HCT116 (cell line): ENCODE results near the gene ORC6. TPM values are rescaled to one million over a fixed set of nuclear protein-coding genes. Genes with fewer than 3 reads are reported as not detected.

ENCODE experiments used
- ATAC-seq: fragments of 200-7000 bp; cut with Tn5 transposase; 2 replicates; pipeline ENCODE4 v1.9.1; 2020; ENCODE audit warnings: mild to moderate bottlenecking, moderate library complexity
- BruUV-seq: library from RNA; stranded (reverse); fragments of 400-500 nt; replicated peaks from 2 replicates; lab custom pipeline; 2021; lab: Mats Ljungman, UMichigan
- CTCF ChIA-PET: fragments of 300-600 bp; sonication (Branson Sonifier 250); formaldehyde crosslinking; loops from one replicate; lab custom pipeline; 2021; ENCODE audit warnings: antibody characterized with exemption; lab: Charles Lee
- POLR2A ChIA-PET: fragments of 300-600, 350-600 bp; sonication (Branson Sonifier 250); formaldehyde crosslinking; loops from one replicate; lab custom pipeline; 2021; ENCODE audit warnings: antibody characterized with exemption; lab: Charles Lee
- RAD21 ChIA-PET, 2 experiments: fragments of 300-600 bp; sonication (Branson Sonifier 250); formaldehyde crosslinking; loops; one replicate each; lab custom pipeline; 2023; ENCODE audit warnings: low total read pairs in 2 of 2; ENCODE audit not compliant: uncharacterized antibody in 2 of 2, unreplicated experiment in 2 of 2, low non-redundant PET in 1 of 2; lab: Charles Lee
- DNase-seq: peaks from one replicate; pipeline ENCODE4 v3.0.0-alpha.2; 2010; ENCODE audit warnings: low read depth, low spot score
- H2AFZ ChIP-seq: fragments of 200-600 bp; shearing (Covaris generic), sonication (generic); 2 replicates; pipeline ENCODE4 v1.6.1; 2017; ENCODE audit warnings: low read depth, mixed run types, mixed read lengths, antibody characterized with exemption, low read length; ENCODE audit not compliant: poor library complexity, severe bottlenecking
- H3K27ac ChIP-seq: 2 replicates; pipeline ENCODE4 v1.5.1; 2012; ENCODE audit warnings: low read depth, low read length
- H3K27me3 ChIP-seq: fragments of 200-600 bp; sonication (generic); 2 replicates; pipeline ENCODE4 v1.6.1; 2016; ENCODE audit warnings: mixed run types, low read length, mixed read lengths; ENCODE audit not compliant: insufficient read depth
- H3K36me3 ChIP-seq, 2 experiments: fragments of 200-500 bp in 1 of 2; fragments of 200-600 bp in 1 of 2; sonication (Bioruptor generic) in 1 of 2; sonication (generic) in 1 of 2; 2 replicates each; pipeline versions ENCODE4 v1.5.1 to v1.6.1; 2014 to 2016; ENCODE audit warnings: low read length in 2 of 2, inconsistent platforms in 1 of 2, mixed read lengths in 1 of 2, mixed run types in 1 of 2; ENCODE audit not compliant: insufficient read depth in 2 of 2, control insufficient read depth in 1 of 2
- H3K4me1 ChIP-seq, 2 experiments: fragments of 200-600 bp in 1 of 2; sonication (generic) in 1 of 2; 2 replicates each; pipeline versions ENCODE4 v1.5.1 to v1.6.1; 2012 to 2017; ENCODE audit warnings: low read length in 2 of 2, inconsistent platforms in 1 of 2, mild to moderate bottlenecking in 1 of 2, mixed read lengths in 1 of 2, mixed run types in 1 of 2, moderate library complexity in 1 of 2; ENCODE audit not compliant: insufficient read depth in 2 of 2, control insufficient read depth in 1 of 2
- H3K4me2 ChIP-seq: fragments of 200-600 bp; sonication (generic); 2 replicates; pipeline ENCODE4 v1.6.1; 2017; ENCODE audit warnings: mixed run types, low read length, mixed read lengths
- H3K4me3 ChIP-seq, 2 experiments: fragments of 200-600 bp in 1 of 2; sonication (generic) in 1 of 2; replicated peaks in 1 of 2; 2 replicates each; pipeline ENCODE4 v1.5.1; 2011 to 2016; ENCODE audit warnings: low read length in 2 of 2, control low read depth in 1 of 2, low read depth in 1 of 2, mild to moderate bottlenecking in 1 of 2, mixed read lengths in 1 of 2, mixed run types in 1 of 2
- H3K79me2 ChIP-seq: fragments of 200-600 bp; sonication (generic); 2 replicates; pipeline ENCODE4 v1.6.1; 2017; ENCODE audit warnings: mild to moderate bottlenecking, mixed run types, low read length, moderate library complexity, mixed read lengths; ENCODE audit not compliant: insufficient read depth
- H3K9ac ChIP-seq: fragments of 200-600 bp; sonication (generic); 2 replicates; pipeline ENCODE4 v1.6.1; 2016; ENCODE audit warnings: low read length, mixed read lengths
- H3K9me2 ChIP-seq: fragments of 200-600 bp; sonication (generic), shearing (Covaris generic); 2 replicates; pipeline ENCODE4 v1.6.1; 2017; ENCODE audit warnings: mixed run types, mild to moderate bottlenecking, moderate library complexity; ENCODE audit not compliant: insufficient read depth
- H3K9me3 ChIP-seq, 2 experiments: fragments of 200-500 bp in 1 of 2; fragments of 200-600 bp in 1 of 2; sonication (Bioruptor generic) in 1 of 2; sonication (generic) in 1 of 2; 2 replicates each; pipeline ENCODE4 v1.6.1; 2014 to 2017; ENCODE audit warnings: low read length in 2 of 2, mixed read lengths in 2 of 2, inconsistent platforms in 1 of 2, low read depth in 1 of 2, mild to moderate bottlenecking in 1 of 2, mixed run types in 1 of 2, moderate library complexity in 1 of 2; ENCODE audit not compliant: control insufficient read depth in 1 of 2, insufficient read depth in 1 of 2
- H4K20me1 ChIP-seq: fragments of 200-600 bp; sonication (generic), shearing (Covaris generic); 2 replicates; pipeline ENCODE4 v1.6.1; 2017; ENCODE audit warnings: mixed run types, mild to moderate bottlenecking, moderate library complexity; ENCODE audit not compliant: insufficient read depth
- CBX3 ChIP-seq: IDR thresholded peaks from 2 replicates; pipeline ENCODE4 v1.6.1; 2012; ENCODE audit warnings: low read depth
- CEBPB ChIP-seq: IDR thresholded peaks from 2 replicates; pipeline ENCODE4 v1.6.1; 2012; ENCODE audit warnings: low read depth
- EGR1 ChIP-seq: IDR thresholded peaks from 2 replicates; pipeline ENCODE4 v1.6.1; 2012; ENCODE audit warnings: low read depth
- EZH2phosphoT487 ChIP-seq: fragments of 200-600 bp; IDR thresholded peaks from 2 replicates; pipeline ENCODE4 v1.6.1; 2018; ENCODE audit warnings: antibody characterized with exemption, borderline replicate concordance
- JUND ChIP-seq: IDR thresholded peaks from 2 replicates; pipeline ENCODE4 v1.6.1; 2012
- POLR2A ChIP-seq: IDR thresholded peaks from 2 replicates; pipeline ENCODE4 v1.7.0; 2011; ENCODE audit warnings: borderline replicate concordance; ENCODE audit not compliant: insufficient read depth, insufficient read length; ENCODE audit errors: extremely low read depth
- POLR2AphosphoS5 ChIP-seq: IDR thresholded peaks from 2 replicates; pipeline ENCODE4 v1.6.1; 2011; ENCODE audit warnings: mild to moderate bottlenecking, low read depth, low read length, moderate library complexity
- SIN3A ChIP-seq: IDR thresholded peaks from 2 replicates; pipeline ENCODE4 v1.6.1; 2012; ENCODE audit warnings: low read depth
- SP1 ChIP-seq: IDR thresholded peaks from 2 replicates; pipeline ENCODE4 v1.6.1; 2012; ENCODE audit warnings: low read depth
- SRF ChIP-seq: IDR thresholded peaks from 2 replicates; pipeline ENCODE4 v1.6.1; 2012; ENCODE audit warnings: low read depth
- TCF7L2 ChIP-seq: IDR thresholded peaks from 2 replicates; pipeline ENCODE4 v1.7.0; 2011; ENCODE audit warnings: borderline replicate concordance, inconsistent platforms; ENCODE audit not compliant: insufficient read depth, insufficient read length; ENCODE audit errors: extremely low read depth
- YY1 ChIP-seq: IDR thresholded peaks from 2 replicates; pipeline ENCODE4 v1.6.1; 2011; ENCODE audit warnings: low read length, low read depth, moderate library complexity, mild to moderate bottlenecking; ENCODE audit not compliant: insufficient replicate concordance; ENCODE audit errors: extremely low read depth
- ZFX ChIP-seq: fragments of 450-650 bp; IDR thresholded peaks from 2 replicates; pipeline ENCODE4 v1.6.1; 2017
- ZNF274 ChIP-seq: fragments of 200-500 bp; sonication (Bioruptor generic); IDR thresholded peaks from 2 replicates; pipeline ENCODE4 v1.6.1; 2014; ENCODE audit warnings: mild to moderate bottlenecking, low read depth, low read length, inconsistent platforms
- intact Hi-C: fragments of 100-400 bp; cut with micrococcal nuclease; formaldehyde crosslinking; loops from 2 replicates; pipeline ENCODE4 v1.10.0; 2022
- total RNA-seq: library from RNA; stranded (reverse); gene quantifications from one replicate; pipeline ENCODE4 v1.2.1, GENCODE V29; 2021; ENCODE audit not compliant: unreplicated experiment
- TF ChIP-seq, protein P1 (sequence below): IDR thresholded peaks from 2 replicates; pipeline ENCODE4 v1.6.1; 2011; ENCODE audit warnings: mild to moderate bottlenecking, low read length, moderate library complexity; ENCODE audit not compliant: insufficient replicate concordance; ENCODE audit errors: extremely low read depth
- TF ChIP-seq, protein P2 (sequence below): IDR thresholded peaks from 2 replicates; pipeline ENCODE4 v1.6.1; 2012
- TF ChIP-seq, protein P3 (sequence below): IDR thresholded peaks from 2 replicates; pipeline ENCODE4 v1.6.1; 2012; ENCODE audit warnings: low read depth
- TF ChIP-seq, protein P4 (sequence below), 3 experiments: fragments of 200-600 bp in 1 of 3; sonication (generic) in 1 of 3; IDR thresholded peaks in 2 of 3; conservative IDR thresholded peaks in 1 of 3; 2 replicates each; pipeline ENCODE4 v1.5.1; 2012 to 2017; ENCODE audit warnings: low read depth in 2 of 3, low read length in 2 of 3, antibody characterized with exemption in 1 of 3, borderline replicate concordance in 1 of 3, control low read depth in 1 of 3, mild to moderate bottlenecking in 1 of 3, mixed read lengths in 1 of 3, mixed run types in 1 of 3, moderate library complexity in 1 of 3; ENCODE audit not compliant: insufficient read depth in 1 of 3

The ORC6 gene
- total RNA-seq, 1 experiment from 2014 or later, result 44.7 TPM

DNA sequence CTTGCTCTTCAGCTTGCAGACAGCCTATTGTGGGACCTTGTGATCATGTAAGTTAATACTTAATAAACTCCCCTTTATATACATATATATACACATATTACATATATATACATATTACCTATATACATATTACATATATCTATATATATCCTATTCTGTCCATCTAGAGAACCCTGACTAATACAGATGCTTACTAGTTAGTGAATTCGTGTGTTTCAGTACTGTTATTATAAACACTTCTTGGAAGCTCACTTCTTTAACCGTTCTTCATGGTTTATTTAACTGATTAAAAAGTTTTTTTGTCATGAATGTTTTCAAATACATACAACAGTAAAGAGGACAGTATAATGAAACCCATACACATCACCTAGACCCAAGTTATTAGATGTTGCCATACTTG is 12.6 kb downstream of the ORC6 start:
- ChIA-PET CTCF (no interaction called here), RAD21 (no interaction called here), POLR2A (no interaction called here)
- H3K27ac ChIP-seq, result no peak overlapping the region
- H3K36me3 ChIP-seq, result peaks cover 12 to 16% of the 10 kb centered on the region in 2 experiments
- intact Hi-C loops, result no loop called here
- H3K9ac ChIP-seq, result no peak overlapping the region
- ATAC-seq (no peak), DNase-seq (no peak)
- no peaks in the 10 kb centered on the region for H3K4me1 ChIP-seq
- H3K9me3 ChIP-seq, result no peaks in the 10 kb centered on the region
- BruUV-seq, result no TSS peak
- no peak overlapping the region for H2AFZ ChIP-seq
- no peaks in the 10 kb centered on the region for H4K20me1 ChIP-seq
- H3K79me2 ChIP-seq, result no peaks in the 10 kb centered on the region
- TF ChIP-seq EGR1, result no peak
- TF ChIP-seq CBX3, result no peak
- TF ChIP-seq SP1, result no peak
- TF ChIP-seq SIN3A, result no peak
- TF ChIP-seq, protein P1, sequence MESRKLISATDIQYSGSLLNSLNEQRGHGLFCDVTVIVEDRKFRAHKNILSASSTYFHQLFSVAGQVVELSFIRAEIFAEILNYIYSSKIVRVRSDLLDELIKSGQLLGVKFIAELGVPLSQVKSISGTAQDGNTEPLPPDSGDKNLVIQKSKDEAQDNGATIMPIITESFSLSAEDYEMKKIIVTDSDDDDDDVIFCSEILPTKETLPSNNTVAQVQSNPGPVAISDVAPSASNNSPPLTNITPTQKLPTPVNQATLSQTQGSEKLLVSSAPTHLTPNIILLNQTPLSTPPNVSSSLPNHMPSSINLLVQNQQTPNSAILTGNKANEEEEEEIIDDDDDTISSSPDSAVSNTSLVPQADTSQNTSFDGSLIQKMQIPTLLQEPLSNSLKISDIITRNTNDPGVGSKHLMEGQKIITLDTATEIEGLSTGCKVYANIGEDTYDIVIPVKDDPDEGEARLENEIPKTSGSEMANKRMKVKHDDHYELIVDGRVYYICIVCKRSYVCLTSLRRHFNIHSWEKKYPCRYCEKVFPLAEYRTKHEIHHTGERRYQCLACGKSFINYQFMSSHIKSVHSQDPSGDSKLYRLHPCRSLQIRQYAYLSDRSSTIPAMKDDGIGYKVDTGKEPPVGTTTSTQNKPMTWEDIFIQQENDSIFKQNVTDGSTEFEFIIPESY, result no peak
- no peak for TF ChIP-seq TCF7L2
- TF ChIP-seq, protein P2, sequence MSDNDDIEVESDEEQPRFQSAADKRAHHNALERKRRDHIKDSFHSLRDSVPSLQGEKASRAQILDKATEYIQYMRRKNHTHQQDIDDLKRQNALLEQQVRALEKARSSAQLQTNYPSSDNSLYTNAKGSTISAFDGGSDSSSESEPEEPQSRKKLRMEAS, result no peak
- TF ChIP-seq SRF, result no peak
- TF ChIP-seq EZH2phosphoT487, result no peak
- TF ChIP-seq, protein P3, sequence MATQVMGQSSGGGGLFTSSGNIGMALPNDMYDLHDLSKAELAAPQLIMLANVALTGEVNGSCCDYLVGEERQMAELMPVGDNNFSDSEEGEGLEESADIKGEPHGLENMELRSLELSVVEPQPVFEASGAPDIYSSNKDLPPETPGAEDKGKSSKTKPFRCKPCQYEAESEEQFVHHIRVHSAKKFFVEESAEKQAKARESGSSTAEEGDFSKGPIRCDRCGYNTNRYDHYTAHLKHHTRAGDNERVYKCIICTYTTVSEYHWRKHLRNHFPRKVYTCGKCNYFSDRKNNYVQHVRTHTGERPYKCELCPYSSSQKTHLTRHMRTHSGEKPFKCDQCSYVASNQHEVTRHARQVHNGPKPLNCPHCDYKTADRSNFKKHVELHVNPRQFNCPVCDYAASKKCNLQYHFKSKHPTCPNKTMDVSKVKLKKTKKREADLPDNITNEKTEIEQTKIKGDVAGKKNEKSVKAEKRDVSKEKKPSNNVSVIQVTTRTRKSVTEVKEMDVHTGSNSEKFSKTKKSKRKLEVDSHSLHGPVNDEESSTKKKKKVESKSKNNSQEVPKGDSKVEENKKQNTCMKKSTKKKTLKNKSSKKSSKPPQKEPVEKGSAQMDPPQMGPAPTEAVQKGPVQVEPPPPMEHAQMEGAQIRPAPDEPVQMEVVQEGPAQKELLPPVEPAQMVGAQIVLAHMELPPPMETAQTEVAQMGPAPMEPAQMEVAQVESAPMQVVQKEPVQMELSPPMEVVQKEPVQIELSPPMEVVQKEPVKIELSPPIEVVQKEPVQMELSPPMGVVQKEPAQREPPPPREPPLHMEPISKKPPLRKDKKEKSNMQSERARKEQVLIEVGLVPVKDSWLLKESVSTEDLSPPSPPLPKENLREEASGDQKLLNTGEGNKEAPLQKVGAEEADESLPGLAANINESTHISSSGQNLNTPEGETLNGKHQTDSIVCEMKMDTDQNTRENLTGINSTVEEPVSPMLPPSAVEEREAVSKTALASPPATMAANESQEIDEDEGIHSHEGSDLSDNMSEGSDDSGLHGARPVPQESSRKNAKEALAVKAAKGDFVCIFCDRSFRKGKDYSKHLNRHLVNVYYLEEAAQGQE, result no peak
- TF ChIP-seq POLR2AphosphoS5, result no peak
- no peak for TF ChIP-seq JUND
- TF ChIP-seq ZNF274, result no peak
- no peak for TF ChIP-seq YY1
- no peak for TF ChIP-seq CEBPB
- TF ChIP-seq, protein P4, sequence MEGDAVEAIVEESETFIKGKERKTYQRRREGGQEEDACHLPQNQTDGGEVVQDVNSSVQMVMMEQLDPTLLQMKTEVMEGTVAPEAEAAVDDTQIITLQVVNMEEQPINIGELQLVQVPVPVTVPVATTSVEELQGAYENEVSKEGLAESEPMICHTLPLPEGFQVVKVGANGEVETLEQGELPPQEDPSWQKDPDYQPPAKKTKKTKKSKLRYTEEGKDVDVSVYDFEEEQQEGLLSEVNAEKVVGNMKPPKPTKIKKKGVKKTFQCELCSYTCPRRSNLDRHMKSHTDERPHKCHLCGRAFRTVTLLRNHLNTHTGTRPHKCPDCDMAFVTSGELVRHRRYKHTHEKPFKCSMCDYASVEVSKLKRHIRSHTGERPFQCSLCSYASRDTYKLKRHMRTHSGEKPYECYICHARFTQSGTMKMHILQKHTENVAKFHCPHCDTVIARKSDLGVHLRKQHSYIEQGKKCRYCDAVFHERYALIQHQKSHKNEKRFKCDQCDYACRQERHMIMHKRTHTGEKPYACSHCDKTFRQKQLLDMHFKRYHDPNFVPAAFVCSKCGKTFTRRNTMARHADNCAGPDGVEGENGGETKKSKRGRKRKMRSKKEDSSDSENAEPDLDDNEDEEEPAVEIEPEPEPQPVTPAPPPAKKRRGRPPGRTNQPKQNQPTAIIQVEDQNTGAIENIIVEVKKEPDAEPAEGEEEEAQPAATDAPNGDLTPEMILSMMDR (IDR thresholded peaks at IDR 0.05 in 2 of 3, conservative IDR thresholded peaks at IDR 0.05 in 1 of 3; ENCODE audit: borderline replicate concordance in 1 of 3, insufficient read depth in 1 of 3, low read depth in 2 of 3, low read length in 2 of 3), result no peak
- no peak for TF ChIP-seq ZFX
- no peak for TF ChIP-seq POLR2A
- H3K27me3 ChIP-seq, result no peaks in the 10 kb centered on the region
- no peak overlapping the region for H3K4me3 ChIP-seq
- no peak overlapping the region for H3K4me2 ChIP-seq
- no peaks in the 10 kb centered on the region for H3K9me2 ChIP-seq
